Lower leg skin (tissue), 3 donors: Measurements from ENCODE around the gene RBM46.

Source experiments
- CTCF ChIP-seq, 3 donors: fragments of 450-650 bp; IDR thresholded peaks; one replicate each; pipeline ENCODE4 v1.5.1; 2016; ENCODE audit warnings: antibody characterized with exemption in 3 of 3, mild to moderate bottlenecking in 3 of 3, moderate library complexity in 2 of 3
- POLR2A ChIP-seq, 2 donors: fragments of 450-650 bp; IDR thresholded peaks; one replicate each; pipeline ENCODE4 v1.6.1; 2016 to 2017; ENCODE audit warnings: antibody characterized with exemption in 2 of 2, mild to moderate bottlenecking in 1 of 2, moderate library complexity in 1 of 2

- no peak for TF ChIP-seq CTCF (IDR thresholded peaks at IDR 0.05)
- TF ChIP-seq POLR2A (IDR thresholded peaks at IDR 0.05): no peak
These were observed 36.6 kb upstream of the RBM46 start for GRCh38 chr4:154744341-154744926.
